Trophoblast cell (in vitro differentiated cells and primary cell): ENCODE measurements around the gene NOC2L.

ENCODE experiments used
- DNase-seq, 2 donors: peaks; one replicate each; pipeline ENCODE4 v3.0.0-alpha.2; 2016
- H2AFZ ChIP-seq: 2 replicates; pipeline ENCODE4 v1.6.1; 2013; ENCODE audit warnings: low read length, moderate library complexity, mild to moderate bottlenecking; ENCODE audit not compliant: insufficient read depth, poor library complexity
- H2AK5ac ChIP-seq: 2 replicates; pipeline ENCODE4 v1.6.1; 2013; ENCODE audit warnings: mild to moderate bottlenecking, low read length
- H2BK120ac ChIP-seq: 2 replicates; pipeline ENCODE4 v1.6.1; 2013; ENCODE audit warnings: low read length, mild to moderate bottlenecking, moderate library complexity; ENCODE audit not compliant: insufficient read depth, poor library complexity
- H2BK12ac ChIP-seq: 2 replicates; pipeline ENCODE4 v1.6.1; 2013; ENCODE audit warnings: mild to moderate bottlenecking, low read length, moderate library complexity
- H2BK5ac ChIP-seq: 2 replicates; pipeline ENCODE4 v1.6.1; 2013; ENCODE audit warnings: low read length, low read depth, moderate library complexity, mild to moderate bottlenecking; ENCODE audit not compliant: poor library complexity
- H3K14ac ChIP-seq: 2 replicates; pipeline ENCODE4 v1.6.1; 2013; ENCODE audit warnings: mild to moderate bottlenecking, low read length
- H3K18ac ChIP-seq: 2 replicates; pipeline ENCODE4 v1.6.1; 2013; ENCODE audit warnings: mild to moderate bottlenecking, low read length
- H3K23ac ChIP-seq: 2 replicates; pipeline ENCODE4 v1.6.1; 2013; ENCODE audit warnings: low read length
- H3K27ac ChIP-seq: 2 replicates; pipeline ENCODE4 v1.5.1; 2013; ENCODE audit warnings: low read depth, mild to moderate bottlenecking, inconsistent platforms, low read length, moderate library complexity
- H3K27me3 ChIP-seq: 2 replicates; pipeline ENCODE4 v1.6.1; 2013; ENCODE audit warnings: inconsistent platforms, mild to moderate bottlenecking, low read length, moderate library complexity; ENCODE audit not compliant: insufficient read depth
- H3K36me3 ChIP-seq, 2 experiments: 1 replicate in 1 of 2; 2 replicates in 1 of 2; pipeline ENCODE4 v1.6.1; 2013; ENCODE audit warnings: low read length in 2 of 2, mild to moderate bottlenecking in 2 of 2, moderate library complexity in 1 of 2; ENCODE audit not compliant: insufficient read depth in 2 of 2, control insufficient read depth in 1 of 2
- H3K4ac ChIP-seq: 2 replicates; pipeline ENCODE4 v1.6.1; 2013; ENCODE audit warnings: low read depth, mild to moderate bottlenecking, low read length, moderate library complexity
- H3K4me1 ChIP-seq, 2 experiments: 1 replicate in 1 of 2; 2 replicates in 1 of 2; pipeline ENCODE4 v1.6.1; 2013; ENCODE audit warnings: low read length in 2 of 2, mild to moderate bottlenecking in 2 of 2, moderate library complexity in 1 of 2; ENCODE audit not compliant: insufficient read depth in 2 of 2, control insufficient read depth in 1 of 2
- H3K4me2 ChIP-seq: 2 replicates; pipeline ENCODE4 v1.6.1; 2013; ENCODE audit warnings: inconsistent platforms, mild to moderate bottlenecking, low read length, moderate library complexity
- H3K4me3 ChIP-seq: 2 replicates; pipeline ENCODE4 v1.5.1; 2013; ENCODE audit warnings: mild to moderate bottlenecking, low read depth, low read length, inconsistent platforms
- H3K79me1 ChIP-seq: one replicate; pipeline ENCODE4 v1.6.1; 2013; ENCODE audit warnings: low read length
- H3K79me2 ChIP-seq: 2 replicates; pipeline ENCODE4 v1.6.1; 2013; ENCODE audit warnings: low read length, mild to moderate bottlenecking; ENCODE audit not compliant: control insufficient read depth, insufficient read depth, poor library complexity
- H3K9ac ChIP-seq: 2 replicates; pipeline ENCODE4 v1.6.1; 2013; ENCODE audit warnings: mild to moderate bottlenecking, low read length
- H3K9me3 ChIP-seq: 2 replicates; pipeline ENCODE4 v1.6.1; 2013; ENCODE audit warnings: low read depth, mild to moderate bottlenecking, control low read depth, inconsistent platforms, low read length; ENCODE audit not compliant: insufficient read depth
- H4K12ac ChIP-seq: 2 replicates; pipeline ENCODE4 v1.6.1; 2013; ENCODE audit warnings: low read depth, mild to moderate bottlenecking, low read length, moderate library complexity
- H4K8ac ChIP-seq: 2 replicates; pipeline ENCODE4 v1.6.1; 2013; ENCODE audit warnings: low read depth, mild to moderate bottlenecking, low read length, moderate library complexity
- H4K91ac ChIP-seq: one replicate; pipeline ENCODE4 v1.6.1; 2013; ENCODE audit warnings: low read depth, mild to moderate bottlenecking, low read length, moderate library complexity
- WGBS: extraction: QIAGEN DNeasy Blood & Tissue Kit; methylation state at CpG from one replicate; pipeline ENCODE4 v1.1.7; 2013; ENCODE audit warnings: missing lambda C conversion rate; ENCODE audit not compliant: insufficient read length, insufficient coverage; ENCODE audit errors: extremely low coverage; 5-methylcytosine and 5-hydroxymethylcytosine counted together

NOC2L gene

GRCh38 chr1:952201-952600, 6.9 kb downstream of the NOC2L start:
- no peak overlapping the region for H2BK5ac ChIP-seq
- WGBS: no CpG with 5 or more reads among the region's 15 CpGs
- no peak for DNase-seq
- no peak overlapping the region for H4K12ac ChIP-seq
- H4K8ac ChIP-seq: no peak overlapping the region
- H2BK12ac ChIP-seq: no peak overlapping the region
- no peak overlapping the region for H3K18ac ChIP-seq
- H2AK5ac ChIP-seq: no peak overlapping the region
- H2BK120ac ChIP-seq: no peak overlapping the region
- peaks cover 6% of the 10 kb centered on the region for H3K9me3 ChIP-seq
- H3K4me1 ChIP-seq: no peaks in the 10 kb centered on the region
- no peaks in the 10 kb centered on the region for H3K27me3 ChIP-seq
- H3K36me3 ChIP-seq: peaks cover 99% of the 10 kb centered on the region in 2 experiments
- no peak overlapping the region for H3K4me2 ChIP-seq
- H3K27ac ChIP-seq: no peak overlapping the region
- H3K4me3 ChIP-seq: no peak overlapping the region
- H3K23ac ChIP-seq: no peak overlapping the region
- H3K9ac ChIP-seq: no peak overlapping the region
- no peak overlapping the region for H3K14ac ChIP-seq
- H3K79me1 ChIP-seq: no peaks in the 10 kb centered on the region
- no peak overlapping the region for H3K4ac ChIP-seq
- H2AFZ ChIP-seq: no peak overlapping the region
- no peak overlapping the region for H4K91ac ChIP-seq
- H3K79me2 ChIP-seq: no peaks in the 10 kb centered on the region

GRCh38 chr1:951364-951763, 7.7 kb downstream of the NOC2L start:
- Histone ChIP-seq H3K79me1 (no peaks in the 10 kb centered on the region), H3K27me3 (no peaks in the 10 kb centered on the region), H3K9me3 (peaks cover 6% of the 10 kb centered on the region), H3K27ac (no peak overlapping the region), H3K4me1 (no peaks in the 10 kb centered on the region), H2AFZ (no peak overlapping the region), H3K79me2 (no peaks in the 10 kb centered on the region), H2BK120ac (no peak overlapping the region), H4K91ac (no peak overlapping the region), H3K4me3 (no peak overlapping the region), H3K4ac (no peak overlapping the region), H3K23ac (no peak overlapping the region), H3K9ac (no peak overlapping the region), H4K12ac (no peak overlapping the region), H3K36me3 (peaks cover 96 to 97% of the 10 kb centered on the region in 2 experiments), H2BK5ac (no peak overlapping the region), H3K18ac (no peak overlapping the region), H2BK12ac (no peak overlapping the region), H3K14ac (no peak overlapping the region), H4K8ac (no peak overlapping the region), H3K4me2 (no peak overlapping the region), H2AK5ac (no peak overlapping the region)
- DNase-seq: no peak
- WGBS: no CpG with 5 or more reads among the region's 6 CpGs

- Histone ChIP-seq H3K14ac (no peak overlapping the region), H3K36me3 (peaks cover 96 to 97% of the 10 kb centered on the region in 2 experiments), H3K79me2 (no peaks in the 10 kb centered on the region), H2BK12ac (no peak overlapping the region), H3K18ac (no peak overlapping the region), H3K9ac (no peak overlapping the region), H3K4me2 (no peak overlapping the region), H4K12ac (no peak overlapping the region), H3K23ac (no peak overlapping the region), H3K4me1 (no peaks in the 10 kb centered on the region), H3K27ac (no peak overlapping the region), H2BK120ac (no peak overlapping the region), H4K8ac (no peak overlapping the region), H3K9me3 (peaks cover 6% of the 10 kb centered on the region), H3K4ac (no peak overlapping the region), H4K91ac (no peak overlapping the region), H3K4me3 (no peak overlapping the region), H2AFZ (no peak overlapping the region), H3K27me3 (no peaks in the 10 kb centered on the region), H2AK5ac (no peak overlapping the region), H3K79me1 (no peaks in the 10 kb centered on the region), H2BK5ac (no peak overlapping the region)
- WGBS: no CpG with 5 or more reads among the region's 23 CpGs
- no peak for DNase-seq
These were observed 8.2 kb downstream of the NOC2L start for GRCh38 chr1:950881-951280.

GRCh38 chr1:950268-950667, 8.8 kb downstream of the NOC2L start:
- no peaks in the 10 kb centered on the region for H3K79me1 ChIP-seq
- no peaks in the 10 kb centered on the region for H3K4me1 ChIP-seq
- no peak overlapping the region for H2BK5ac ChIP-seq
- no peak overlapping the region for H2BK12ac ChIP-seq
- H3K9me3 ChIP-seq: peaks cover 6% of the 10 kb centered on the region
- no peak overlapping the region for H3K4me2 ChIP-seq
- no peak overlapping the region for H4K12ac ChIP-seq
- H3K36me3 ChIP-seq: peaks cover 95 to 96% of the 10 kb centered on the region in 2 experiments
- H3K14ac ChIP-seq: no peak overlapping the region
- no peak overlapping the region for H2AK5ac ChIP-seq
- H3K23ac ChIP-seq: peak overlapping the region; percentile 18
- H3K79me2 ChIP-seq: no peaks in the 10 kb centered on the region
- no peak overlapping the region for H2AFZ ChIP-seq
- no peak overlapping the region for H3K9ac ChIP-seq
- no peak overlapping the region for H3K18ac ChIP-seq
- no CpG with 5 or more reads among the region's 9 CpGs for WGBS
- H2BK120ac ChIP-seq: no peak overlapping the region
- peak overlapping the region; percentile 33 for H3K4me3 ChIP-seq
- no peak overlapping the region for H3K27ac ChIP-seq
- no peak overlapping the region for H4K91ac ChIP-seq
- no peak overlapping the region for H4K8ac ChIP-seq
- no peaks in the 10 kb centered on the region for H3K27me3 ChIP-seq
- DNase-seq: no peak
- H3K4ac ChIP-seq: no peak overlapping the region
